DND-41 (cell line): ENCODE results near the gene POU2F1.

ENCODE experiments used
- CTCF ChIP-seq: IDR thresholded peaks from 2 replicates; pipeline ENCODE4 v1.5.1; 2012; ENCODE audit warnings: borderline replicate concordance, low read length, moderate library complexity, mild to moderate bottlenecking; ENCODE audit not compliant: poor library complexity, severe bottlenecking; ENCODE audit errors: extremely low read depth
- EZH2 ChIP-seq: IDR thresholded peaks from 3 replicates; pipeline ENCODE4 v1.6.1; 2012; ENCODE audit warnings: borderline replicate concordance, low read depth, mild to moderate bottlenecking, moderate library complexity, low read length, inconsistent platforms; ENCODE audit not compliant: severe bottlenecking

- TF ChIP-seq CTCF: no peak
- TF ChIP-seq EZH2: no peak
Measured at GRCh38 chr1:167230437-167230836, 9.8 kb downstream of the POU2F1 start.
